ENCODE data around the gene LGALS9.

The LGALS9 gene

GRCh38 chr17:27630607-27631410 is at the start of gene LGALS9:
Gene LGALS9 (plus strand): TSS chr17:27631188. CDS start chr17:27631266, 78 bp downstream.
- POLR2A ChIA-PET: no interaction called here
- DNase-seq (ENCODE audit: low read depth, low spot score): no peak
- CTCF ChIA-PET: interaction anchor here (1.3 to 4.8 kb wide), 2 partner anchors 21 kb away, joined by 3 to 28 read pairs; no protein-coding TSS in a partner anchor
- no peak within 1 kb of the TSS for H3K4me3 ChIP-seq (ENCODE audit: low read depth, low read length)
- TF ChIP-seq, protein P1, sequence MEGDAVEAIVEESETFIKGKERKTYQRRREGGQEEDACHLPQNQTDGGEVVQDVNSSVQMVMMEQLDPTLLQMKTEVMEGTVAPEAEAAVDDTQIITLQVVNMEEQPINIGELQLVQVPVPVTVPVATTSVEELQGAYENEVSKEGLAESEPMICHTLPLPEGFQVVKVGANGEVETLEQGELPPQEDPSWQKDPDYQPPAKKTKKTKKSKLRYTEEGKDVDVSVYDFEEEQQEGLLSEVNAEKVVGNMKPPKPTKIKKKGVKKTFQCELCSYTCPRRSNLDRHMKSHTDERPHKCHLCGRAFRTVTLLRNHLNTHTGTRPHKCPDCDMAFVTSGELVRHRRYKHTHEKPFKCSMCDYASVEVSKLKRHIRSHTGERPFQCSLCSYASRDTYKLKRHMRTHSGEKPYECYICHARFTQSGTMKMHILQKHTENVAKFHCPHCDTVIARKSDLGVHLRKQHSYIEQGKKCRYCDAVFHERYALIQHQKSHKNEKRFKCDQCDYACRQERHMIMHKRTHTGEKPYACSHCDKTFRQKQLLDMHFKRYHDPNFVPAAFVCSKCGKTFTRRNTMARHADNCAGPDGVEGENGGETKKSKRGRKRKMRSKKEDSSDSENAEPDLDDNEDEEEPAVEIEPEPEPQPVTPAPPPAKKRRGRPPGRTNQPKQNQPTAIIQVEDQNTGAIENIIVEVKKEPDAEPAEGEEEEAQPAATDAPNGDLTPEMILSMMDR (IDR thresholded peaks at IDR 0.05; ENCODE audit: insufficient read depth, low read length, missing control alignments): no peak

GRCh38 chr17:27582696-27583095 is 48.3 kb upstream of the LGALS9 start:
- no peak for DNase-seq (ENCODE audit: low read depth, low spot score)
- H3K4me3 ChIP-seq (ENCODE audit: low read depth, low read length): no peak overlapping the region
- CTCF ChIA-PET: interaction anchor here (1.1 to 1.9 kb wide), 3 partner anchors 14 to 19 kb away, joined by 3 to 10 read pairs (median 4); no protein-coding TSS in a partner anchor
- TF ChIP-seq, protein P1 (IDR thresholded peaks at IDR 0.05; ENCODE audit: insufficient read depth, low read length, missing control alignments): no peak
- POLR2A ChIA-PET: no interaction called here

GRCh38 chr17:27585153-27585681 is 45.8 kb upstream of the LGALS9 start:
- ChIA-PET CTCF (interaction anchor here (2.0 to 11.4 kb wide), 2 partner anchors 17 to 20 kb away, joined by 5 to 181 read pairs; no protein-coding TSS in a partner anchor), POLR2A (interaction anchor here (1.1 kb wide), 1 partner anchor 12 kb away, joined by 3 read pairs; no protein-coding TSS in a partner anchor)
- TF ChIP-seq, protein P1 (IDR thresholded peaks at IDR 0.05; ENCODE audit: insufficient read depth, low read length, missing control alignments): no peak
- DNase-seq (ENCODE audit: low read depth, low spot score): no peak
- H3K4me3 ChIP-seq (ENCODE audit: low read depth, low read length): no peak overlapping the region

GRCh38 chr17:27585792-27586191 is 45.2 kb upstream of the LGALS9 start:
- H3K4me3 ChIP-seq (ENCODE audit: low read depth, low read length): no peak overlapping the region
- no peak for DNase-seq (ENCODE audit: low read depth, low spot score)
- CTCF ChIA-PET: interaction anchor here (0.8 to 11.4 kb wide), 5 partner anchors 10 to 236 kb away, joined by 3 to 181 read pairs (median 5); partner anchors contain the start of gene KSR1
- POLR2A ChIA-PET: interaction anchor here (0.8 to 1.1 kb wide), 5 partner anchors 12 to 291 kb away, joined by 3 to 4 read pairs (median 3); partner anchors contain the start of gene WSB1
- TF ChIP-seq, protein P1 (IDR thresholded peaks at IDR 0.05; ENCODE audit: insufficient read depth, low read length, missing control alignments): no peak

- TF ChIP-seq, protein P1 (IDR thresholded peaks at IDR 0.05; ENCODE audit: insufficient read depth, low read length, missing control alignments): no peak
- ChIA-PET CTCF (interaction anchor here (0.8 to 11.4 kb wide), 7 partner anchors 9 to 236 kb away, joined by 3 to 181 read pairs (median 5); partner anchors contain the start of gene KSR1), POLR2A (interaction anchor here (0.8 to 1.1 kb wide), 5 partner anchors 11 to 292 kb away, joined by 3 to 4 read pairs (median 3); partner anchors contain the start of gene WSB1)
- DNase-seq (ENCODE audit: low read depth, low spot score): peak; percentile 68
- no peak overlapping the region for H3K4me3 ChIP-seq (ENCODE audit: low read depth, low read length)
Measured at GRCh38 chr17:27586203-27586721, 44.7 kb upstream of the LGALS9 start.

Data from AG04449 (cell line).